ENCODE results near the gene SPPL2C.

The SPPL2C gene

GRCh38 chr17:45844695-45845375, at the start of gene SPPL2C:
TSS of gene SPPL2C (plus strand) at chr17:45844881. CDS start at chr17:45844907, 26 bp downstream.
- FAIRE-seq: no peak

DNA sequence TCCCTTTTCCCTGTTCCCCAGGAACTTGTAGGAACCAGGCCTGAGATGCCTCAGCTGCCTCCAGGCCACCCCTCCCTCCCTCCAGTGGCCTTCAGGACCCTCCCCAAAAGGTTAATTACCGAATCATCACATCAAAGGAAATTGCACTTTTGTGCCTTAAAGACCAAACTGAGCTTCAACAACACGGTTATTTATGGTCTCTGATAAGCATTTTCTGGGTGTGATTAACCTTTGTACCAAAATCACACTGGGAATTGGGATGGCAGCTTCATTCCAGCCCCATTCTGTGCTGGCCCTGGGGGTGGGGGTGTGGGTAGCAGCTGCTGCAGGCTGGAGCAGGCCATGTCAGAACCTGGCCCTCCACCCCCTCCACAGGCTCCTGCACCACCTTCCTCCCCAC, 43.9 kb upstream of the SPPL2C start:
- no peak for FAIRE-seq

DNA sequence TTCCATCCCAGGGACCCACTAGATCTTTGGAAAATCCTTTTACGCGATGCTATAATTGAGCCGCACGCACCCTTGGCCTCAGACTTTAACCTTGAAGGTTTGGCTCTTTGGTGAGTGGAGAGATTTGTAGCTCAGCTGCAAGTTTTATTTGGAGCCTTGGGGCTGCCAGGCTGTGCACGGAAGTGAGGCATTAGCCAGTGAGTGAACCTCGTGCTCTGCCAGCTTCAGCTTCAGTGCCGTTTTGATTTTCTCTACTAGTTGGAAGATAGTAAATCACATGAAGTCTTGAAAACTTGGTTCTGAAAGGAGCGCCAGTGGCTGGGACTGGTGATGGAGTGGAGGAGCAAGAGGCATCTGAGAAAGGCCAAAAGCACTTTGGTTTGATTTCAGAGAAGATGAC, 43.3 kb upstream of the SPPL2C start:
- no peak for FAIRE-seq

DNA sequence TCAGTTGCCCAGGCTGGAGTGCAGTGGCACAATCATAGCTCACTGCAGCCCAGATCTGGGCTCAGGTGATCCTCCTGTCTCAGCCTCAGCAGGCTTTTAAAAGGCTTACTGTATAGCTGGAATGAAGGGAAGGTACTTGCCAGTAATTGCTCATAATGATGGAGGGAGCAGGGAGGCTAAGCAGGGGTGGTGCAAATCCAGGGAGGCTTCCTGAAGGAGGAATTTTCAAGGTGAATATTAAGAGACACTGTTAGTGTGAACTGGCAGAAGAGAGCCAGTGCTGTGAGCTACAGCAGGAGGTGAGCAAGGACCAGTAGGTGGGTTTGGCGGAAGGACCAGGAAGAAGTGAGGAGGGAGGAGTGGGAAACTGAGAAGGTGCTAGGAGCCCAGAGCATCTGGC, 35.8 kb upstream of the SPPL2C start:
- FAIRE-seq: no peak

- no peak for FAIRE-seq
These were observed 35.2 kb upstream of the SPPL2C start for GRCh38 chr17:45809499-45809898.

- FAIRE-seq: no peak
These were observed 32.6 kb upstream of the SPPL2C start for GRCh38 chr17:45812102-45812501.

DNA sequence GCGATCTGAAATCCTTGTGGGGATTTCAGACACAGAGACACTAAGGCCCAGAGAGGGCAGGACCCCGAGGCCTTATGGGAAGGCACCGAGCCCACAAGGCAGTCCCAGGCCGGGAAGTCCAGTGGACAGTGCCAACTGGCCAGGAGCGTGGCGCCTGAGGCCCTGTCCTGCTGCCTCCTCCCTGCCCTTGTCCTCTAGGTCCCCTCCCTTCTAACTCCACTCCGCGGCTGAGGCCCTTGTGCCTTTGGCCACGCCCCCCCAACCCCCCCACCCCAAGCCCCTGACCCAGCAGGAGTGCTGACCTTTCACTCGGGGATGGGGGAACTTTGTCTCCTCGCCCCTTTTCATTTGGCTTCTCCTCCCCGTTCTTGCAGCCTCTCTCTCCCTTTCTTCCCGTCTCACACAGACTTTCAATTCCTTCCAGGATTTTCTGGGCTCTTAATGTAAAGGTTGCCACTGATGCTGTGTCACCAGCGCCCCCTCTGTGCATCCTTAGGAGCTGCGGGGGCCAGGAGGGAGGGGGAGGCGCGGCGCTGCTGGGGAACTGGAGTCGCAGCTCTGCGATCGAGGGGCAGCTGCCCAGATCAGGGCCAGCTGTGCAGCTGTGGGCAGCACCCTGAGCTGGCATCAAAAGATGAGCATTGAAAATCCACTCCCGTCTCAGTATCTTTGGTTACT, 31.5 kb upstream of the SPPL2C start:
- no peak for FAIRE-seq

- no peak for FAIRE-seq
These were observed 29.8 kb upstream of the SPPL2C start for GRCh38 chr17:45814622-45815606.

DNA sequence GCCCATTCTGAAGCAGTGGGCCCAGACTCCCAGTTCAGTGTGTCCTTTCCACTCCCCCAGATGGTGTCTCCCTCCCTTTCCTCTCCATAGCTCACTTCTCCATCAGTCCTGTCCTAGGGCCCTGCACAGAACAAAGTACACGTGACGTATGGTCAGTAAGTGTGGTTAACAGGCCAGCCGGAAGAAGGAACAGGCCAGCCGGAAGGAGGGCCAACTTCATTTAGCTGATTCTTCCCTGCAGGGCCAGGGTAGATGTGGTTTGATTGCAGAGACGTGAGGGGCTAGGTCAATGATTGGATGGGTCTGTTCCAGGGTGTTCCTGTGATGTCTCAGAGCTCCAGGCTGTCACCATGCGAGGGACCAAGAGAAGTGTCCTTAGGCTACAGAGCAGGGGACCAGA, 28.9 kb upstream of the SPPL2C start:
- no peak for FAIRE-seq

- no peak for FAIRE-seq
These were observed 26.6 kb upstream of the SPPL2C start for GRCh38 chr17:45818041-45818440.

GRCh38 chr17:45818699-45819098, 26.0 kb upstream of the SPPL2C start:
- FAIRE-seq: no peak

DNA sequence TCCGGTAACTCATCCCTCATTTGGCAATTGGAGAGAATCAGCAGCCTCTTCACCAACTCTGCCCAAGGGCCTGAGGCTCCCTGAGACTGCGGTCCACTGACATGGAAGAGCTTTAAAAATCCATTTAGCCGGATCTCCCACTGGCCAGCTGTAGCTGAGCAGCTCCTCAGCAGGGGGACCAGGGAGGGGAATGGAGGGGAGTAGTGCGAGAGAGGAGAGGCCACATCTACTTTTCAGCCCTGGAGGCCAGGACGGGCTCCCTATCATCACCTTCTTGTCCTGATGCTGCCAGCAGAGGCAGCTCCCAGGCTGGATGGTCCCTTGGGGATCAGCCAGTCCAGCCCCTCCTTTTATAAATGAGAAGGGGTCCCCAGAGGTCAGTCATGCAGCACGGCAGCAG, 25.0 kb upstream of the SPPL2C start:
- FAIRE-seq: no peak

DNA sequence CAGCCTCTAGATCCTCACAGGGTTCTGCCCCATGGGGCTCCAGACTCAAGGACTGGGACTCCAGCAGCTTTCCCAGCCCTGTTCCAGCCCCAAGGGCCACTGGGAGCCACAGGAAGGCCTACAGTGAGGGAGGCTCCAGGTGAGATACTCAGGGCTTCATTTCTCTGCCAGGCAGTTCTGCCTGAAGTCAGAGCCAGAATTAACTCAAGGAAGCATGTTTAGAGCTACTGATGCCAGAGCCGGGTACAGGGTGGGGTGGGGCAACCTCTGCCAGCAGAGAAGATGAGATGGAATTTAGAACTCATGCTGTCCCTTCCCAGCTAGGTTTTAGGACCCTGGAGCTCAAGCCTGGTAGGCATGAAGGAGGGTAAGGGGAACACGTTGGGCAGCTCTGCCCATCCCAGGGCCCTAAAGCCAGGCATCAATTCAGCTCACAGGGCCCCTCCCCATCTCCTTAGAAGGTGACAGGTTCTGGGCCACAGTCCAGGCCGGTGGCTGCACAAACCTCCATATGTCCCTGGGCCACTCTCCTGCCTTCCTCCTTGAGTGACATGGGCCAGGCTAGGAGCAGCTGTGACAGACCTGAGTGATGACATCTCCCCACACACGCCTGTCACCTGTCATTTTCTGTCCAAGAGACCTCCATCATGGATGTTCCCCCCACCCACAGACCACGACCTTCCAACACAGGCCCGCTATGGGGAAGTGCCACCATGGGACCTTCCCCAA, 24.5 kb upstream of the SPPL2C start:
- no peak for FAIRE-seq

- FAIRE-seq: no peak
These were observed 23.5 kb upstream of the SPPL2C start for GRCh38 chr17:45821147-45821546.

- no peak for FAIRE-seq
These were observed 21.1 kb upstream of the SPPL2C start for GRCh38 chr17:45823598-45823997.

DNA sequence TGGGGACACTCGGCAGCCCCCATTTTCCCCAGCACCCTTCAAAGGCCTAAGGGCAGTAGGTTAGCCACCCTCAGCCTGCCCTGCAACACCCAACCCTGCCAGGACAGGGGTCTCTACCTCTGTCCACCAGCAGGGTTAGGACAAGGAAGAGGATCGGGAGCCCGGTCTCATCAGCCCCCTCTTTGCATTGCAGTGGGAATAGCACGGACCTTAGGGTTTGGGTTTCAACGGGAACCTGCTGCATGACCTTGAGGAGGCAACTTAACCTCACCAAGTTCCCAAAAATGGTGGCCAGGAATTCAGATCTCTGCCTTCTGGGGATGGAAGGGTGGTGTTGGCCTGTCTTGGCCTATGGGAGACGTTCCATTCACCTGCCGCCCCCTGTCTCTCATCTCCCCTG, 20.2 kb upstream of the SPPL2C start:
- no peak for FAIRE-seq

DNA sequence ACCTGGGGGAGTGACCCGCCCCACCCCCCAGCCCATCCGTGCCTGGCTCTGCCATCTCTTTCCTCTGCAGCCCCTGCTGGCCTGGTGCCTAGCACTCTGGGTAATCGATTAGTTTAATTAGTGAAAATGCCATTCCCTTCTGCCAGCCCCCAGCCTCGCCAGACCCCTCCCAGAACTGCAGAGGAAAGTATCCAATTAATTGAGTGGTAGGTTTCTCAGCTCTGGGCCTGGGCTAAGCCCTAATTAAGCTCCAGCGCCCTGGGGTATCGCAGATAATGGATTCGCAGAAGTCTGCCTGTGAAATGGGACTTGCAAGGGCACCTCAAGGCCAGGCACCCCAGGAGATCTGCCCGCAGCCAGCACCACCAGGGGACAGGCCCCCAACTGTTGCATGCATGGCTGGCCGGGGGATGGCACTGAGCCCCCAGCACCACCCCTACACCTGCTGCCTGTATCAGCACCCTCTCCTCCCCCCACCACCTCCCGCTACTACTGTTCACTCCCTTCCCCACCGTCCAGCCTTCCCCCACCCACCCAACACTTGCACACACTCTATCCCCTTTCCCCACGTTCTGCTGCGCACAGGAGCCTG, 19.7 kb upstream of the SPPL2C start:
- FAIRE-seq: no peak

GRCh38 chr17:45825792-45826191, 18.9 kb upstream of the SPPL2C start:
- FAIRE-seq: no peak

GRCh38 chr17:45826919-45827588, 17.6 kb upstream of the SPPL2C start:
- FAIRE-seq: no peak

DNA sequence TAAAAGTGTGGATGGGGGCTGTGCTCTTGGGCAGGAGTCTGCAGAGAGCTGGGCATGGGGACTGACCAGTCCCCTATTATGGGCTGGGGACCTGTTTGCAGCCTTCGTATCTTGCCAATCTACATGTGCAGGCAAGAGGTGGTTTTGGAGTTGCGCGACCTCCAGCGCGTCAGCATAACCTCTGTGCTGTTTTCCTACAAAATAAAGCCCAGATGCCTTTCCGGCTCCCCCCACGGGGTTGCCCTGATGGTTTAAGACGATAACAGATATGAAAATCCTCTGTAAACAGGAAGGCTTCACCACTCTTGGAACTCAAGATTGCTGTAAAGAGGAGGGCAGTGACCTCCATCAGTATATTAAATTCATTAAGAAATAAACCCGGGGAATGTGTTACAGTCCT, 16.5 kb upstream of the SPPL2C start:
- FAIRE-seq: no peak

DNA sequence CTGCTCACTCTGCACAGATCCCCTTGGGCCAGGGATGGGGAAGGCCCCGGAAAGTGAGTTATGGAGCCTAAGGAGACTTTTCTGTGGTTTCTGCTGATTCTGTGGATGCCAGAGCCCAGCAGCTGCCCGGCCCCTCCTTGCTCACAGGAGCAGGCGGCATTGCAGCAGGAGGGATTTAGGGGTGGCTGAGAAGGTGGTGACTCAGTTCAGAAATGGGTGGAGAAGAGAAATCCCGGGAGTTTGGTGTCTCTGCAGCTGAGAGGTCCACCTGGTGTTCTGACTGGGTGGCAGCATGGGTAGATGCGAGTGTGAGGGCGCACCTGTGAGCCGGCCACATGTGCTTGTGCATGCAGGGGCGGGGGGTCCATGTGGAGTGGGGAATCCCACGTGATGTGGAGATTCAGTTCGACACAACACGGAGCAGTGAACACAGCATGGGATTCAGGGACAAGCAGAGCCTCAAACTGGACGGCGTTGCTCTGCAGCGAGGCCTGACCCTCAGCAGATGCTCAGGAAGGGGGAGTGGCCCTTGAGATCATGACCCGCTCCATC, 16.0 kb upstream of the SPPL2C start:
- no peak for FAIRE-seq

Measured in colon (tissue), 2 donors.